GM18498 (cell line): ENCODE data around the gene RPL13A.
"Not testable (repeated sequence)": the region's sequence is repeated elsewhere in the genome, so short reads cannot be mapped to it uniquely, and the experiment has no call there.

ENCODE experiments used
- ATAC-seq: cut with Tn5 transposase; IDR thresholded peaks from one replicate; pipeline ENCODE4 v1.9.1; 2021; ENCODE audit warnings: mild to moderate bottlenecking, moderate library complexity; ENCODE audit not compliant: unreplicated experiment

Gene RPL13A

DNA sequence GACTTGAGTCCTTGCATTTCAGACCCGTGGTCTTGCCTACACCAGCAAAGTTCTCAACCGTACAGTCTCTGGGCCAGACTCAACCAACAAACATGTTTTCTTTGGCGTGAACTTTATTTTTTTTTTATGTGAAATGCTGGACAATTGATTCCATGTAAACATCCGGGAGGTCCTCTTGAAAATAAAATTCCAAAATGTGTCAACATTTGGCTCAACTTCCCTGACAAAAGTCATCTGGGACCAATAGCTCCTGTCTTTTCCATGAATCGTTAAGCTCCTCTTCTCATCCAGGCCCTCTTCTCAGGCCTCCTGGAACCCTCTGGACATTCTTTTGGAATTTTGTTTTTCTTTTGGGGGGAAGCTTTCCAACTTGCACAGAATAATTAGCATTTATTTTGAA, 31.6 kb upstream of the RPL13A start:
- no peak for ATAC-seq

DNA sequence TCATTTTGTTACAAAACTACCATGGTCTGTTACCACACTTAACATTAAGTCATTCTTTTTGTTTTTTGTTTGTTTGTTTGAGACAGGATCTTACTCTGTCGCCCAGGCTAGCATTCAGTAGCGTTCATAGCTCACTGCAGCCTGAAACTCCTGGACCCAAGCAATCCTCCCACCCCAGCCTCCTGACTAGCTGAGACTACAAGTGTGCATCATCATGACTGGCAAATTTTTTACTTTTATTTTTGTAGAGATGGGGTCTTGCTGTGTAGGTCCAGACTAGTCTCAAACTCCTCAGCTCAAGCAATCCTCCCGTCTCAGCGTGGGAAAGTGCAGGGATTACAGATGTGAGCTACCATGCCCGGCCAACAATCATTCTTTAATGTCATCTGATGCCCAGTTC, 31.1 kb upstream of the RPL13A start:
- no peak for ATAC-seq

GRCh38 chr19:49458567-49458903, 28.9 kb upstream of the RPL13A start:
- ATAC-seq = no peak

GRCh38 chr19:49459388-49459787, 28.0 kb upstream of the RPL13A start:
- no peak for ATAC-seq

GRCh38 chr19:49461130-49461529, 26.3 kb upstream of the RPL13A start:
- ATAC-seq = not testable (repeated sequence)

DNA sequence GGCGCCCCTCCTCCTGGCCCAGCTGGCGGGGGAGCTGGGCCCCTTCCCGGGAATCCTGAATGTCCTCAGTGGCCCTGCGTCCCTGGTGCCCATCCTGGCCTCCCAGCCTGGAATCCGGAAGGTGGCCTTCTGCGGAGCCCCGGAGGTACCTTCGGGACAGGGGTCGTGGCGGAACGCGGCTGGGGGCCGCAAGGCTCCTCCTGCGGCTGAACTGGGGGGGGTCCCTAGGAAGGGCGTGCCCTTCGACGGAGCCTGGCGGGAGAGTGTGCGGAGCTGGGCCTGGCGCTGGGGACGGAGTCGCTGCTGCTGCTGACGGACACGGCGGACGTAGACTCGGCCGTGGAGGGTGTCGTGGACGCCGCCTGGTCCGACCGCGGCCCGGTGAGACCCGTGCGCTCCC, 25.8 kb upstream of the RPL13A start:
- ATAC-seq = no peak

DNA sequence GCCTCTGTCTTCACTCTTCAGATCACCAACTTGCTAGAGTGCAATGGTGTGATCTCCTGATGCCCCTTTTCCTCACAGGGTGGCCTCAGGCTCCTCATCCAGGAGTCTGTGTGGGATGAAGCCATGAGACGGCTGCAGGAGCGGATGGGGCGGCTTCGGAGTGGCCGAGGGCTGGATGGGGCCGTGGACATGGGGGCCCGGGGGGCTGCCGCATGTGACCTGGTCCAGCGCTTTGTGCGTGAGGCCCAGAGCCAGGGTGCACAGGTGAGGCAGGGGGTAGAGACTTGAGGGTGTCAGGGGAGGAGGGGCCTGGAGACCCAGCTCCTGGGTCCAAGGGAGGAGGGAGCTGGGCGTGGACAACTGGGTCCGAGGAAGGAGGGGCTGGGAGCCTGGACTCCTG, 24.9 kb upstream of the RPL13A start:
- ATAC-seq = no peak

- ATAC-seq = no peak
These were observed 23.3 kb upstream of the RPL13A start for GRCh38 chr19:49463960-49464740.

DNA sequence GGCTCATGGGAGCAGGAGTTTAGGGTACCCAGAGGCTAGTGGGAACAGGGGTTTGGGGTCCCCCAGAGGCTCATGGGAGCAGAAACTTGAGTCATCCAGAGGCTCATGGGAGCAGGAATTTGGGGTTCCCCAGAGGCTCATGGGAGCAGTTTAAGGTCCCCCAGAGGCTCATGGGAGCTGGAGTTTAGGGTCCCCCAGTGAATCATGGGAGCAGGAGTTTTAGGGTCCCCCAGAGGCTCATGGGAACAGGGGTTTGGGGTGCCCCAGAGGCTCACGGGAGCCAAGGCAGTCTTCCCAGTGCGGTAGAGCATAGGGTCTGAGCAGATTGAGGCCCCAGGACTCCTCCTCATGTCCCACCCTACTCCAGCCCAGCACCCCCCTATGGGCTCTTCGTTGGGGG, 22.0 kb upstream of the RPL13A start:
- ATAC-seq = no peak

DNA sequence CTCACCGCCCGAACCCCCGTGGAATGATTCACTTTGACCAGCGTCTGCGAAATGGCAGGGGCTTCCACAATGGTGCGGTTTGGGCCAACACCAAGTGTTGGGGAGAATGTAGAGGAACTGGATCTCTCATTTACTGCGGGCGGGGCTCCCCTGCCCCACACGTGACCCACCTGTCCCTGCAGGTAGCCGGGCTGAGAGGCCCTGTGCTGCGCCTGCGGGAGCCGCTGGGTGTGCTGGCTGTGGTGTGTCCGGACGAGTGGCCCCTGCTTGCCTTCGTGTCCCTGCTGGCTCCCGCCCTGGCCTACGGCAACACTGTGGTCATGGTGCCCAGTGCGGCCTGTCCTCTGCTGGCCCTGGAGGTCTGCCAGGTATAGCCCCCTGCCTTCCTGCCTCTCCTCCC, 19.2 kb upstream of the RPL13A start:
- ATAC-seq = no peak

DNA sequence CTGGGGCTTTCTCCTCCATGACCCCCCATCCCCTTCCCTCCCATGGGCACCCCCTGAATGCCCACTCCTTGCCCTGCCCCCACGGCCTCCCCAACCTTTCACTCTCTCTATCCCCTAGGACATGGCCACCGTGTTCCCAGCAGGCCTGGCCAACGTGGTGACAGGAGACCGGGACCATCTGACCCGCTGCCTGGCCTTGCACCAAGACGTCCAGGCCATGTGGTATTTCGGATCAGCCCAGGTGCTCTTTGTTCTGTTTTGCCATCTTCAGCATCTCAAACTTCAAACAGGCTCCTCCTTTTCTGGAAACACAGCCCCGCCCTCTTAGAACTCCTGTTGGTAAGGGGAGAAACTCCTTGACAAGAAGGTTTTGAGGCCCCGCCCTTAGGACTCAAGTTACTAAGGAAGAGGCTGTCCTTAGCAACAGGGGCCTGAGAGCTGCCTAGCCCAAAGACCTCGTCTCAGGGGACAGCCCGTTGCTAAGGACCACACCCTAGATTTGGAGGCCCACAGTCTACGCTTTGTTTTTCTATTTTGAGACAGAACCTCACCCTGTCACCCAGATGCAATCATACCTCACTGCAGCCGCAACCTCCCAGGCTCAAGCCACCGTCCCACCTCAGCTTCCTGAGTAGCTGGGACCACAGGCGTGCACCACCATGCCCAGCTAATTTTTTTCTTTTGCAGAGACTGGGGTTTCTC, 18.5 kb upstream of the RPL13A start:
- peak; percentile 60 for ATAC-seq

DNA sequence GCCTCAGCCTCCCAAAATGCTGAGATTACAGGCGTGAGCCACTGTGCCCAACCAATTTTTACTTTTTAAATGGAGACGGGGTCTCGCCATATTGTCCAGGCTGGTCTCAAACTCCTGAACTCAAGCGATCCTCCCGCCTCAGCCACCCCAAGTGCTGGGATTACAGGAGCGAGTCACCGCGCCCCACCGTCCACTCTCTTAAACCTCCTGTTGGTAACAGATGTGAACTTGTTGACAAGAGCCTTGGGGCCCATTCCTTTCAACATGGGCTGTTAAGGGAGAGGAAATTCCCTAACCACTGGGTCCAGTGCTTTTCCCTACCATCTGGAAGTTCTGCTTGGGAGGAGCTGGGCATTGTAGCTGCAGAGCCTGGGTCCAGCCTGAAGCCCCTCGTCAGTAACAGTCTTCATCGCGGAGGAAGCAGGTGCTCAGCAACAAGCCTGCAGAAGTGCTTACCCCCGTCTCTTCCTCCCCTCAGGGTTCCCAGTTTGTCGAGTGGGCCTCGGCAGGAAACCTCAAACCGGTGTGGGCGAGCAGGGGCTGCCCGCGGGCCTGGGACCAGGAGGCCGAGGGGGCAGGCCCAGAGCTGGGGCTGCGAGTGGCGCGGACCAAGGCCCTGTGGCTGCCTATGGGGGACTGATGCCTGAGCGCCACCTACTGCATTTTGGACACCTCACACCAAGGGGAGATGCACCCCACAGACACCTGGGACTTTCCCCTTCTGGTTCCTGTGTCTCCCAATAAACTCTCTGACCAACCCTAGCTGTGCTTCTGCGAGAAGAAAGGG, 17.4 kb upstream of the RPL13A start:
- peak; percentile 60 for ATAC-seq

DNA sequence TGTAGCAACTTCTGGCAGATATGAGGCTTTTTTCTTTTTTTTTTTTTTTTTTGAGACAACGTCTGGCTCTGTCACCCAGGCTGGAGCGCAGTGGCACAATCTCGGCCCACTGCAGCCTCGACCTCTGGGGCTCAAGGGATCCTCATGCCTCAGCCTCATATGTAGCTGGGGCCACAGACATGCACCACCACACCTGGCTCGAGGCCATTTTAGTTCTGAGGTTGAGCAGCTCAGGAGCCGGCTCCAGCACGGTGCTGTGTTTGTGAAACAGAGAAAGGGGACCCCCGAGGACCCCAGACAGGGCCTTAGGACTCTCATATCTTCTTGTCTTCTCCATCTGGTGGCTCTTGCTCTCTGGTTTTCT, 16.8 kb upstream of the RPL13A start:
- no peak for ATAC-seq

DNA sequence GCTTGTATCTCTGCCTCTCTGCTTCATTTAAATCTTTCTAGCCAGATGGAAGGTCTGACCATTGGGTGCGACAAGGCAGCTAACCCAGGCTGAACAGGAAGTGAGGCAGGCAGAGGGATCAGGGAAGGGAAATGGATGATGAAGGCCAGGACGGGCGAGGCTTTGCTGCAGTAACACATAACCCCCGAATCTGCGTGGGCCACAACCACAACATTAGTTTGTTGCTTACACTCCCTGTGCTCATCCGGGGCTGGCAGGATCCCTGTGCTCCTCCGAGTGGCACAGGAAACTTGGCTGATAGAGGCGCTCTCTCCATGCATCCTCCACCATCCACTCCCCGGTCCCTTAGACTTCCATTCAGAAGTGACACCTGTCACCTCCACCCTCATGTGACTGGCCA, 14.5 kb upstream of the RPL13A start:
- ATAC-seq = no peak

DNA sequence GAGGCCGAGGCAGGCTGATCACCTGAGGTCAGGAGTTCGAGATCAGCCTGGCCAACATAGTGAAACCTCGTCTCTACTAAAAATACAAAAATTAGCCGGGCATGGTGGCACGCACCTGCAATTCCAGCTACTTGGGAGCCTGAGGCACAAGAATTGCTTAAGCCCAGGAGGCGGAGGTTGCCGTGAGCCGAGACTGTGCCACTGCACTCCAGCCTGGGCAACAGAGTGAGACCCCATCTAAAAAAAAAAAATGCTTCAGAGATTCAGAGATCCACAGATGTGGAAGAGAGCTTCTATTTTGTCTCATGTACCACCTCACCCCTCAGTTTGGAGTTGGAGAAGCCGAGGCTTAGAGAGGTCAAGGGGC, 13.9 kb upstream of the RPL13A start:
- not testable (repeated sequence) for ATAC-seq

- ATAC-seq = peak; percentile 55
These were observed 13.4 kb upstream of the RPL13A start, which contains the start of gene FLT3LG for GRCh38 chr19:49473868-49474541. TSS of gene FLT3LG (plus strand) at chr19:49474215. CDS start at chr19:49474640, 425 bp downstream.

GRCh38 chr19:49474542-49474924, 12.9 kb upstream of the RPL13A start:
- peak; percentile 1 for ATAC-seq

DNA sequence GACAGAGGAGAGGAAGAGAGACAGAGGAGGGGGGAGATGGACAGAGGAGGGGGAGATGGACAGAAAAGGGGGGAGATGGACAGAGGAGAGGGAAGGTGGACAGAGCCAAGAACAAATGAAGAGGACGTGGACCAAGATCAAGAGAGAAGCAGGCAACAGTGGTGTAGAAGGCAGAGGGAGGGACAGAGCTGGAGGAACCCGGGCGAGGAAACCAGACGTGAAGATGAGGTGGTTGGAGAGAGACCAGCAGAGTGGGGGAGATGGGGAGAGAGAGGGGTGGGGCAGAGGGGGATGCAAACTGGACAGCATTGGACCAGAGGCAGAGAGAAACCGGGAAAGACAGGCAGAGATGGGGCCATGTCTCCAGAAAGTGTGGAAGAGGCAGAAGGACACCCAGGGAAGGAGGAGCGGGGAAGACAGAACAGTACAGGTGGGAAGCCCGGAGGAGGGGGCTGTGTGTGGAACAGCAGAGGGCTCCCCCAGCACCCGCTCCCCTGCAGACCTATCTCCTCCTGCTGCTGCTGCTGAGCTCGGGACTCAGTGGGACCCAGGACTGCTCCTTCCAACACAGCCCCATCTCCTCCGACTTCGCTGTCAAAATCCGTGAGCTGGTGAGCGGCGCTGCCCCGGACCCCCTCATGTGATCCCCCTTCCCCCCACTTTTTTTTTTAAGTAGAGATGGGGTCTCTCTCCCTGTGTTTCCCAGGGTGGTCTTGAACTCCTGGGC, 12.1 kb upstream of the RPL13A start:
- ATAC-seq = no peak

DNA sequence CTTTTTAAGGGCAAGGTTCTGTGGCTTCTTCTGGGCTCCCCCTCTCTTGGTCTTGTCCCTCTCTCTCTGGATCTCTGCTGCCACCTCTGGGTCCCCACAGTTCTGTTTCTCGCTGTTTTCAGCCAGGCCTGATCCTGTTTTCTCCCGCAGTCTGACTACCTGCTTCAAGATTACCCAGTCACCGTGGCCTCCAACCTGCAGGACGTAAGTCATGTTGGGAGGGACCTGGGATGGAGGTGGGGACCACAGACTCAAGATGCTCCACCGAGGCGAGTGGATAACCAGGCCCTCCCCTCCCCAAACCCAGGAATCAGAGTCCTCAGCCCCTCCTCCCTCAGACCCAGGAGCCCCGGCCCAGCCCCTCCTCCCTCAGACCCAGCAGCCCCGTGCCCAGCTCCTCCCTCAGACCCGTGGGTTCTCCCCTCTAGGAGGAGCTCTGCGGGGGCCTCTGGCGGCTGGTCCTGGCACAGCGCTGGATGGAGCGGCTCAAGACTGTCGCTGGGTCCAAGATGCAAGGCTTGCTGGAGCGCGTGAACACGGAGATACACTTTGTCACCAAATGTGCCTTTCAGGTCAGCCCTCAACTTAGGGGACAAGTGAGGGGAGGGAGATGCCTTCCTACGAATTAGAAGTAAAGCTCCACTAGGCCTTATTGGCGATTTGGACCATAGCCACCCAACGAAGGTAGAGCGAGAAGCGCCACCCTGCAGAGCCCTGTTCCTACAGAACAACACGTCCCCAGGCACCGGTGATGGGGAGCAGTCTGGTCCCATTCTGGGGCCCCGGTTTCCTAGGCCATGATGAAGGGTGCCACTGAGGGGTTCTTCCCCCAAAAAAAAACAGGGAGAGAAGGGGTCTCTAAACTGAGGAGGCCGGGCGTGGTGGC, 11.2 kb upstream of the RPL13A start:
- ATAC-seq = no peak
